WTC11 (cell line): Measurements from ENCODE around the gene MSI1. TPM values are rescaled to one million over a fixed set of nuclear protein-coding genes. Genes with fewer than 3 reads are reported as not detected.

Experiments used
- AR ChIP-seq: fragments of 250-450 bp; sonication (Bioruptor Pico); IDR thresholded peaks from 2 replicates; pipeline ENCODE4 v1.9.0; 2021; ENCODE audit warnings: mild to moderate bottlenecking
- ATF6 ChIP-seq: sonication (generic); formaldehyde crosslinking; IDR thresholded peaks from 2 replicates; pipeline ENCODE4 v1.8.1; 2023; ENCODE audit warnings: mild to moderate bottlenecking, missing genetic modification reagents
- CTCF ChIP-seq: fragments of 200-600 bp; IDR thresholded peaks from 2 replicates; pipeline ENCODE4 v1.8.0; 2022; ENCODE audit warnings: antibody characterized with exemption
- HMGA2 ChIP-seq: fragments of 250-450 bp; sonication (Bioruptor Pico); IDR thresholded peaks from 2 replicates; pipeline ENCODE4 v1.4.0; 2021; ENCODE audit warnings: mild to moderate bottlenecking, moderate library complexity
- HMGXB4 ChIP-seq: sonication (generic); formaldehyde crosslinking; IDR thresholded peaks from 2 replicates; pipeline ENCODE4 v1.8.1; 2023; ENCODE audit warnings: mild to moderate bottlenecking, moderate library complexity, missing genetic modification reagents
- IRF1 ChIP-seq: sonication (generic); formaldehyde crosslinking; IDR thresholded peaks from 2 replicates; pipeline ENCODE4 v1.8.0; 2023; ENCODE audit warnings: missing genetic modification reagents
- KAT7 ChIP-seq: sonication (generic); formaldehyde crosslinking; IDR thresholded peaks from 2 replicates; pipeline ENCODE4 v1.8.1; 2023; ENCODE audit warnings: missing genetic modification reagents, mild to moderate bottlenecking, borderline replicate concordance
- MAX ChIP-seq: sonication (generic); formaldehyde crosslinking; IDR thresholded peaks from 2 replicates; pipeline ENCODE4 v1.8.0; 2022; ENCODE audit warnings: mild to moderate bottlenecking, missing genetic modification reagents
- OVOL2 ChIP-seq: fragments of 250-450 bp; sonication (Bioruptor Pico); IDR thresholded peaks from 2 replicates; pipeline ENCODE4 v1.9.0; 2021; ENCODE audit warnings: mild to moderate bottlenecking, borderline replicate concordance
- PREB ChIP-seq: sonication (generic); formaldehyde crosslinking; IDR thresholded peaks from 2 replicates; pipeline ENCODE4 v1.8.1; 2022; ENCODE audit warnings: mild to moderate bottlenecking, missing genetic modification reagents, moderate library complexity, borderline replicate concordance
- SOX15 ChIP-seq: fragments of 250-450 bp; sonication (Bioruptor Pico); IDR thresholded peaks from 2 replicates; pipeline ENCODE4 v1.9.0; 2021; ENCODE audit warnings: mild to moderate bottlenecking
- TCF7 ChIP-seq: sonication (generic); formaldehyde crosslinking; IDR thresholded peaks from 2 replicates; pipeline ENCODE4 v1.8.0; 2022; ENCODE audit warnings: mild to moderate bottlenecking, low read depth, missing genetic modification reagents, moderate library complexity
- ZNF263 ChIP-seq: sonication (generic); formaldehyde crosslinking; IDR thresholded peaks from 2 replicates; pipeline ENCODE4 v1.8.1; 2022; ENCODE audit warnings: low read depth, mild to moderate bottlenecking, moderate library complexity, missing genetic modification reagents
- ZNF396 ChIP-seq: fragments of 250-450 bp; sonication (Bioruptor Pico); IDR thresholded peaks from 2 replicates; pipeline ENCODE4 v1.8.0; 2021; ENCODE audit warnings: mild to moderate bottlenecking, moderate library complexity, borderline replicate concordance
- ZSCAN18 ChIP-seq: fragments of 250-450 bp; sonication (Bioruptor Pico); IDR thresholded peaks from 2 replicates; pipeline ENCODE4 v2.1.2; 2022; ENCODE audit warnings: mild to moderate bottlenecking, moderate library complexity
- total RNA-seq: library from RNA; stranded (reverse); gene quantifications from 3 replicates; pipeline ENCODE4 v1.2.3, GENCODE V29; 2021

Gene MSI1
- total RNA-seq, 1 experiment from 2014 or later: 71.5 TPM

- no peak for TF ChIP-seq CTCF
- TF ChIP-seq MAX: 0 out of 2 replicates have a peak, but pooled peaks have one; percentile 18
- no peak for TF ChIP-seq HMGXB4 (CRISPR knock-in tag)
- TF ChIP-seq TCF7 (CRISPR knock-in tag): no peak
- peak; percentile 82; the same call in 1 of the 2 replicates for TF ChIP-seq OVOL2 (CRISPR knock-in tag)
- TF ChIP-seq ZSCAN18 (CRISPR knock-in tag): no peak
- TF ChIP-seq PREB (CRISPR knock-in tag): peak; percentile 91; the same call in 1 of the 2 replicates
- TF ChIP-seq AR (CRISPR knock-in tag): peak; percentile 95
- TF ChIP-seq IRF1 (CRISPR knock-in tag): no peak; the same call in none of the 2 replicates
- no peak for TF ChIP-seq HMGA2
- TF ChIP-seq ZNF263 (CRISPR knock-in tag): no peak; the same call in 1 of the 2 replicates
- TF ChIP-seq SOX15 (CRISPR knock-in tag): peak; percentile 75; the same call in 1 of the 2 replicates
- no peak for TF ChIP-seq ZNF396 (CRISPR knock-in tag)
- TF ChIP-seq ATF6 (CRISPR knock-in tag): no peak
- TF ChIP-seq KAT7 (CRISPR knock-in tag): no peak
- TF ChIP-seq, all 79 proteins: peak for 36
These were observed 76.1 kb downstream of the MSI1 start, which contains the start of gene RNU4-1 (continued) for GRCh38 chr12:120292661-120293531.
